Suprapubic skin (tissue), 4 donors: ENCODE data around the gene EIF2D. TPM values are rescaled to one million over a fixed set of nuclear protein-coding genes. Genes with fewer than 3 reads are reported as not detected.
A peak's percentile ranks its signal among the peaks of the same experiment; 100 is the strongest.

Experiments used
- DNase-seq, 2 donors: peaks; one replicate each; pipeline ENCODE4 v3.0.0-alpha.2; 2019; ENCODE audit warnings: low spot score in 2 of 2
- H3K27ac ChIP-seq: fragments of 200-600 bp; sonication (generic); one replicate; pipeline ENCODE4 v1.5.1; 2019
- H3K27me3 ChIP-seq: fragments of 200-600 bp; sonication (generic); one replicate; pipeline ENCODE4 v1.5.1; 2019
- H3K36me3 ChIP-seq: fragments of 200-600 bp; sonication (generic); one replicate; pipeline ENCODE4 v1.5.1; 2019
- H3K4me1 ChIP-seq: fragments of 200-600 bp; sonication (generic); one replicate; pipeline ENCODE4 v1.5.1; 2019
- H3K4me3 ChIP-seq: fragments of 200-600 bp; sonication (generic); one replicate; pipeline ENCODE4 v1.5.1; 2019; ENCODE audit warnings: mild to moderate bottlenecking
- H3K9me3 ChIP-seq: fragments of 200-600 bp; sonication (generic); one replicate; pipeline ENCODE4 v1.5.1; 2019
- CTCF ChIP-seq, 2 donors: fragments of 200-600 bp in 1 of 2; fragments of 450-650 bp in 1 of 2; sonication (generic) in 1 of 2; IDR thresholded peaks; one replicate each; pipeline ENCODE4 v1.5.1; 2016 to 2019; ENCODE audit warnings: antibody characterized with exemption in 2 of 2, mild to moderate bottlenecking in 1 of 2, moderate library complexity in 1 of 2
- EP300 ChIP-seq: sonication (generic); formaldehyde crosslinking; IDR thresholded peaks from one replicate; pipeline ENCODE4 v1.6.1; 2017; ENCODE audit warnings: antibody characterized with exemption
- POLR2A ChIP-seq, 2 donors: fragments of 450-650 bp; IDR thresholded peaks; one replicate each; pipeline ENCODE4 v1.6.1; 2017; ENCODE audit warnings: antibody characterized with exemption in 2 of 2, mild to moderate bottlenecking in 2 of 2, moderate library complexity in 2 of 2
- POLR2AphosphoS5 ChIP-seq, 3 donors: sonication (generic); formaldehyde crosslinking; IDR thresholded peaks; one replicate each; pipeline ENCODE4 v1.6.1; 2017; ENCODE audit warnings: antibody characterized with exemption in 3 of 3
- WGBS: methylation state at CpG from one replicate; pipeline ENCODE4 v1.1.5; 2018; 5-methylcytosine and 5-hydroxymethylcytosine counted together
- total RNA-seq, 4 donors: library from RNA; depleted of rRNA; stranded (reverse); fragments of >200 nt; gene quantifications; one replicate each; pipeline ENCODE4 v1.1.0, GENCODE V29; 2016

EIF2D gene
- total RNA-seq, 4 donors from 2014 or later, result 55.0 to 69.1 (median 61.1) TPM

- WGBS, result 80% methylated on average over 7 of the region's 7 CpGs
- peak in 1 of 2 donors; percentile 29 for DNase-seq
- no peaks in the 10 kb centered on the region for H3K36me3 ChIP-seq
- H3K27ac ChIP-seq, result no peak overlapping the region
- no peaks in the 10 kb centered on the region for H3K9me3 ChIP-seq
- no peaks in the 10 kb centered on the region for H3K27me3 ChIP-seq
- no peak overlapping the region for H3K4me3 ChIP-seq
- no peaks in the 10 kb centered on the region for H3K4me1 ChIP-seq
- TF ChIP-seq POLR2A (IDR thresholded peaks at IDR 0.05), result no peak
- no peak for TF ChIP-seq CTCF (IDR thresholded peaks at IDR 0.05)
These were observed 65.2 kb downstream of the EIF2D start for GRCh38 chr1:206547104-206547503.

DNA sequence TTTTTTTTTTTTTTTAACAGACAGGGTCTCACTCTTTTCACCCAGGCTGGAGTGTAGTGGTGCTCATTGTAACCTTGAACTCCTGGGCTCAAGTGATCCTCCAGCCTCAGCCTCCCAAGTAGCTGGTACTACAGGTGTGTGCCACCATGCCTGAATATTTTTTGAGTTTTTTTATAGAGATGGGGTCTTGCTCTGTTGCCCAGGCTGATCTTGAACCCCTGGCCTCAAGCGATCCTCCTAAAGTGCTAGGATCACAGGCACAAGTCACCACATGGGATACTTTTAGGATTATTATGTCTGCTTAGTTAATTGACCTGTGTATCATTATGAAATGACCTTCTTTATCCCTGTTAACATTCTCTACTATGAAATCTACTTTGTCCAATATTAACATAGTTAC, 66.9 kb downstream of the EIF2D start:
- DNase-seq, result no peak
- no peak overlapping the region for H3K27ac ChIP-seq
- WGBS, result 91% methylated on average over 1 of the region's 1 CpG
- H3K4me1 ChIP-seq, result peaks cover 9% of the 10 kb centered on the region
- H3K4me3 ChIP-seq, result no peak overlapping the region
- H3K9me3 ChIP-seq, result no peaks in the 10 kb centered on the region
- H3K36me3 ChIP-seq, result no peaks in the 10 kb centered on the region
- no peaks in the 10 kb centered on the region for H3K27me3 ChIP-seq
- TF ChIP-seq EP300 (no peak), CTCF (IDR thresholded peaks at IDR 0.05) (no peak), POLR2A (IDR thresholded peaks at IDR 0.05) (no peak), POLR2AphosphoS5 (IDR thresholded peaks at IDR 0.05) (no peak)

- Histone ChIP-seq H3K9me3 (no peaks in the 10 kb centered on the region), H3K27ac (no peak overlapping the region), H3K4me1 (peaks cover 16% of the 10 kb centered on the region), H3K27me3 (no peaks in the 10 kb centered on the region), H3K36me3 (no peaks in the 10 kb centered on the region), H3K4me3 (no peak overlapping the region)
- WGBS, result 23% methylated on average over 9 of the region's 9 CpGs
- DNase-seq, result peak in 1 of 2 donors; percentile 81
- no peak for TF ChIP-seq POLR2AphosphoS5 (IDR thresholded peaks at IDR 0.05)
- no peak for TF ChIP-seq EP300
- TF ChIP-seq POLR2A (IDR thresholded peaks at IDR 0.05), result no peak
- peak; percentile 67 to 79 for TF ChIP-seq CTCF (IDR thresholded peaks at IDR 0.05)
These were observed 67.6 kb downstream of the EIF2D start for GRCh38 chr1:206544562-206545257.

Other genes with a start within 250 kb of the EIF2D start
- 10 to 100 TPM in 3 of 4 donors, 1 to 10 TPM in 1; 5.7 to 27.0 (median 17.4) TPM for gene IKBKE, start 142.0 kb downstream of the EIF2D start, total RNA-seq
- gene RASSF5, start 104.9 kb downstream of the EIF2D start, total RNA-seq, result 10 to 100 TPM; 34.8 to 74.5 (median 64.9) TPM
- gene DYRK3, start 23.1 kb upstream of the EIF2D start, total RNA-seq, result 1 to 10 TPM; 2.2 to 4.7 (median 4.1) TPM
- gene MAPKAPK2, start 72.4 kb upstream of the EIF2D start, total RNA-seq, result 10 to 100 TPM; 38.0 to 72.3 (median 62.4) TPM
- not detected for gene IL19, start 158.3 kb upstream of the EIF2D start, total RNA-seq
- 1 to 10 TPM in 2 of 4 donors, under 1 TPM in 1, not detected in 1; 0.49 to 1.6 (median 1.0) TPM for gene IL10, start 160.0 kb upstream of the EIF2D start, total RNA-seq